HG03280 (cell line): ENCODE data around the gene EEF2KMT.
"Not testable (repeated sequence)": the region's sequence is repeated elsewhere in the genome, so short reads cannot be mapped to it uniquely, and the experiment has no call there.

Experiments used
- ATAC-seq: cut with Tn5 transposase; IDR thresholded peaks from one replicate; pipeline ENCODE4 v1.9.1; 2021; ENCODE audit warnings: mild to moderate bottlenecking, moderate library complexity; ENCODE audit not compliant: unreplicated experiment

The EEF2KMT gene

GRCh38 chr16:5097470-5098220 is at the start of gene EEF2KMT:
Gene EEF2KMT, minus strand, starts transcription at chr16:5097795. Its CDS starts 56 bp downstream, at chr16:5097739.
- peak; percentile 97 for ATAC-seq

GRCh38 chr16:5144621-5144956 is 47.0 kb upstream of the EEF2KMT start:
- not testable (repeated sequence) for ATAC-seq

GRCh38 chr16:5143761-5144620 is 46.4 kb upstream of the EEF2KMT start:
- no peak for ATAC-seq

GRCh38 chr16:5140151-5140550 is 42.6 kb upstream of the EEF2KMT start:
- ATAC-seq = not testable (repeated sequence)

- ATAC-seq = not testable (repeated sequence)
Observed at GRCh38 chr16:5134739-5135452, 37.3 kb upstream of the EEF2KMT start.

GRCh38 chr16:5132915-5133600 is 35.5 kb upstream of the EEF2KMT start:
- ATAC-seq = not testable (repeated sequence)

- ATAC-seq = not testable (repeated sequence)
Observed at GRCh38 chr16:5131467-5132004, 33.9 kb upstream of the EEF2KMT start.

GRCh38 chr16:5117300-5118087 is 19.9 kb upstream of the EEF2KMT start:
- ATAC-seq = not testable (repeated sequence)

- ATAC-seq = not testable (repeated sequence)
Observed at GRCh38 chr16:5116780-5117295, 19.2 kb upstream of the EEF2KMT start.

- not testable (repeated sequence) for ATAC-seq
Observed at GRCh38 chr16:5110933-5111332, 13.3 kb upstream of the EEF2KMT start.

- no peak for ATAC-seq
Observed at GRCh38 chr16:5108505-5109158, 11.0 kb upstream of the EEF2KMT start.

- ATAC-seq = not testable (repeated sequence)
Observed at GRCh38 chr16:5105039-5105438, 7.4 kb upstream of the EEF2KMT start.

- not testable (repeated sequence) for ATAC-seq
Observed at GRCh38 chr16:5103296-5104032, 5.9 kb upstream of the EEF2KMT start.

GRCh38 chr16:5099174-5099573 is 1.6 kb upstream of the EEF2KMT start:
- ATAC-seq = not testable (repeated sequence)

- ATAC-seq = peak; percentile 70
Observed at GRCh38 chr16:5098221-5099159, 895 bp upstream of the EEF2KMT start.

- ATAC-seq = not testable (repeated sequence)
Observed at GRCh38 chr16:5097061-5097469, 530 bp downstream of the EEF2KMT start.
